HepG2 (cell line): ENCODE results near the gene HOXA6. TPM values are rescaled to one million over a fixed set of nuclear protein-coding genes. Genes with fewer than 3 reads are reported as not detected.

Experiments used
- CBX5 ChIP-seq: sonication (generic); formaldehyde crosslinking; IDR thresholded peaks from 2 replicates; pipeline ENCODE4 v1.4.0; 2020; ENCODE audit warnings: missing genetic modification reagents, borderline replicate concordance
- CHD4 ChIP-seq: fragments of 200-600 bp; sonication (generic); IDR thresholded peaks from 2 replicates; pipeline ENCODE4 v1.7.0; 2017; ENCODE audit warnings: mild to moderate bottlenecking, low read length, borderline replicate concordance
- ERF ChIP-seq: IDR thresholded peaks from 2 replicates; pipeline ENCODE4 v1.6.1; 2018; ENCODE audit warnings: missing biosample characterization, missing genetic modification reagents
- GABPA ChIP-seq, 2 experiments: IDR thresholded peaks; 2 replicates each; pipeline ENCODE4 v1.6.1; 2011 to 2016; ENCODE audit warnings: low read depth in 2 of 2, low read length in 1 of 2, missing biosample characterization in 1 of 2, missing genetic modification characterization in 1 of 2
- GABPB1 ChIP-seq: IDR thresholded peaks from 2 replicates; pipeline ENCODE4 v1.6.1; 2016; ENCODE audit warnings: mild to moderate bottlenecking, missing genetic modification reagents, moderate library complexity, missing compliant biosample characterization
- GATAD2A ChIP-seq: IDR thresholded peaks from 2 replicates; pipeline ENCODE4 v1.6.1; 2016
- ISL2 ChIP-seq: sonication (generic); formaldehyde crosslinking; IDR thresholded peaks from 2 replicates; pipeline ENCODE4 v1.5.0; 2020; ENCODE audit warnings: missing genetic modification reagents
- KLF11 ChIP-seq: IDR thresholded peaks from 2 replicates; pipeline ENCODE4 v1.6.1; 2016; ENCODE audit warnings: missing compliant biosample characterization
- NR2F2 ChIP-seq: IDR thresholded peaks from 2 replicates; pipeline ENCODE4 v1.6.1; 2012; ENCODE audit warnings: low read depth, inconsistent platforms, borderline replicate concordance
- NR3C1 ChIP-seq: sonication (generic); formaldehyde crosslinking; IDR thresholded peaks from 2 replicates; pipeline ENCODE4 v1.4.0; 2020; ENCODE audit warnings: missing genetic modification reagents
- RFX3 ChIP-seq: IDR thresholded peaks from 2 replicates; pipeline ENCODE4 v1.6.1; 2016; ENCODE audit warnings: missing biosample characterization, missing genetic modification reagents
- RFXANK ChIP-seq: IDR thresholded peaks from 2 replicates; pipeline ENCODE4 v1.6.1; 2016
- SAFB2 ChIP-seq: sonication (generic); formaldehyde crosslinking; IDR thresholded peaks from 2 replicates; pipeline ENCODE4 v1.5.1; 2020; ENCODE audit warnings: missing genetic modification reagents, low read depth, mild to moderate bottlenecking, borderline replicate concordance
- SKIL ChIP-seq: sonication (generic); formaldehyde crosslinking; IDR thresholded peaks from 2 replicates; pipeline ENCODE4 v1.8.0; 2022; ENCODE audit warnings: missing genetic modification reagents, mild to moderate bottlenecking, moderate library complexity, borderline replicate concordance
- SMARCE1 ChIP-seq: fragments of 450-650 bp; IDR thresholded peaks from 2 replicates; pipeline ENCODE4 v1.6.1; 2017; ENCODE audit warnings: borderline replicate concordance
- SOX5 ChIP-seq: IDR thresholded peaks from 2 replicates; pipeline ENCODE4 v1.6.1; 2016; ENCODE audit warnings: borderline replicate concordance
- SP140L ChIP-seq: sonication (generic); formaldehyde crosslinking; IDR thresholded peaks from 2 replicates; pipeline ENCODE4 v1.4.0; 2020; ENCODE audit warnings: missing genetic modification reagents, borderline replicate concordance
- STAG1 ChIP-seq: sonication (generic); formaldehyde crosslinking; IDR thresholded peaks from 2 replicates; pipeline ENCODE4 v1.4.0; 2020; ENCODE audit warnings: missing genetic modification reagents
- SYNCRIP ChIP-seq: fragments of 200-400 bp; formaldehyde crosslinking; IDR thresholded peaks from 2 replicates; pipeline ENCODE4 v1.6.1; 2018; ENCODE audit warnings: mild to moderate bottlenecking, low read depth, low read length; ENCODE audit not compliant: insufficient read depth
- TRIM22 ChIP-seq: fragments of 450-650 bp; IDR thresholded peaks from 2 replicates; pipeline ENCODE4 v1.6.1; 2017
- ZBTB3 ChIP-seq: sonication (generic); formaldehyde crosslinking; IDR thresholded peaks from 2 replicates; pipeline ENCODE4 v1.4.0; 2020; ENCODE audit warnings: low read depth, mild to moderate bottlenecking, moderate library complexity, missing genetic modification reagents, borderline replicate concordance
- ZBTB38 ChIP-seq: sonication (generic); formaldehyde crosslinking; IDR thresholded peaks from 2 replicates; pipeline ENCODE4 v1.5.1; 2020; ENCODE audit warnings: mild to moderate bottlenecking, missing genetic modification reagents
- ZBTB8A ChIP-seq: sonication (generic); formaldehyde crosslinking; IDR thresholded peaks from 2 replicates; pipeline ENCODE4 v1.4.0; 2020; ENCODE audit warnings: mild to moderate bottlenecking, low read depth, missing genetic modification reagents, borderline replicate concordance
- ZFP1 ChIP-seq: IDR thresholded peaks from 2 replicates; pipeline ENCODE4 v1.6.1; 2016
- ZNF33B ChIP-seq: sonication (generic); formaldehyde crosslinking; IDR thresholded peaks from 2 replicates; pipeline ENCODE4 v1.5.1; 2020; ENCODE audit warnings: mild to moderate bottlenecking, missing genetic modification reagents
- ZNF501 ChIP-seq: sonication (generic); formaldehyde crosslinking; IDR thresholded peaks from 2 replicates; pipeline ENCODE4 v1.5.1; 2020; ENCODE audit warnings: mild to moderate bottlenecking, moderate library complexity, missing genetic modification reagents
- ZNF503 ChIP-seq: sonication (generic); formaldehyde crosslinking; IDR thresholded peaks from 2 replicates; pipeline ENCODE4 v1.4.0; 2020; ENCODE audit warnings: missing genetic modification reagents
- ZNF780A ChIP-seq: sonication (generic); formaldehyde crosslinking; IDR thresholded peaks from 2 replicates; pipeline ENCODE4 v1.8.0; 2022; ENCODE audit warnings: mild to moderate bottlenecking, missing genetic modification reagents, moderate library complexity
- ZSCAN31 ChIP-seq: sonication (generic); formaldehyde crosslinking; IDR thresholded peaks from 2 replicates; pipeline ENCODE4 v1.5.0; 2020; ENCODE audit warnings: low read depth, mild to moderate bottlenecking, missing genetic modification reagents
- polyA plus RNA-seq, 8 experiments: library from polyadenylated mRNA; depleted of rRNA in 3 of 8; stranded (reverse) in 7 of 8; unstranded in 1 of 8; fragments of >200 nt; fragmentation: Illumina TruSeq in 4 of 8; extraction: Trizol in 4 of 8; gene quantifications; 2 replicates each; pipeline versions ENCODE4 v1.2.1 to v1.2.3, GENCODE V29; 2011 to 2016; ENCODE audit warnings: low read depth in 4 of 8, missing spikeins in 1 of 8, mixed read lengths in 1 of 8; ENCODE audit not compliant: insufficient read depth in 1 of 8
- total RNA-seq, 5 experiments: library from RNA; depleted of rRNA; stranded (reverse); fragments of >200 nt; fragmentation: Illumina TruSeq; extraction: Trizol; gene quantifications; 2 replicates each; pipeline ENCODE4 v1.2.3, GENCODE V29; 2016; ENCODE audit warnings: low read depth in 1 of 5

HOXA6 gene
- total and polyA plus RNA-seq, 2 of the 13 experiments (the other 11 are each of a cell fraction or from before 2014, with no cell fraction given), result 1.3 to 1.5 TPM

- TF ChIP-seq SKIL (CRISPR knock-in tag) (no peak), GABPA (IDR thresholded peaks at IDR 0.05; ENCODE audit: low read depth, low read length) (no peak), GABPA (CRISPR knock-in tag; IDR thresholded peaks at IDR 0.05; ENCODE audit: low read depth) (no peak), GABPB1 (CRISPR knock-in tag) (peak; percentile 51; the same call in 1 of the 2 replicates), SP140L (CRISPR knock-in tag) (no peak), SYNCRIP (no peak), NR3C1 (no peak), ZNF33B (CRISPR knock-in tag) (no peak), CHD4 (no peak), CBX5 (CRISPR knock-in tag) (no peak), ZSCAN31 (CRISPR knock-in tag) (0 out of 2 replicates have a peak, but pooled peaks have one; percentile 80), RFX3 (CRISPR knock-in tag) (no peak), ZNF501 (CRISPR knock-in tag) (peak; percentile 64; the same call in 1 of the 2 replicates), SOX5 (no peak), ERF (no peak), TRIM22 (no peak), ZBTB8A (CRISPR knock-in tag) (no peak), ISL2 (CRISPR knock-in tag) (no peak), ZBTB3 (CRISPR knock-in tag) (no peak), NR2F2 (no peak), ZBTB38 (CRISPR knock-in tag) (no peak), ZFP1 (CRISPR knock-in tag) (no peak), SAFB2 (no peak), STAG1 (CRISPR knock-in tag) (peak; percentile 96), GATAD2A (CRISPR knock-in tag) (peak; percentile 44), SMARCE1 (no peak), ZNF780A (no peak), KLF11 (CRISPR knock-in tag) (no peak), ZNF503 (CRISPR knock-in tag) (no peak), RFXANK (CRISPR knock-in tag) (no peak)
Observed at GRCh38 chr7:27160546-27161213, 13.1 kb upstream of the HOXA6 start (continued).
